GM23248 (cell line): ENCODE data around the gene STRA6.

Source experiments
- EZH2 ChIP-seq: fragments of 200-600 bp; sonication (generic); IDR thresholded peaks from 2 replicates; pipeline ENCODE4 v1.6.1; 2018; ENCODE audit warnings: antibody characterized with exemption, mild to moderate bottlenecking; ENCODE audit not compliant: insufficient read depth, poor library complexity, severe bottlenecking
- EZH2phosphoT487 ChIP-seq: fragments of 200-600 bp; sonication (generic); IDR thresholded peaks from 2 replicates; pipeline ENCODE4 v1.6.1; 2018; ENCODE audit warnings: antibody characterized with exemption, moderate library complexity, mild to moderate bottlenecking, low read depth; ENCODE audit not compliant: insufficient read depth

- no peak for TF ChIP-seq EZH2
- TF ChIP-seq EZH2phosphoT487: no peak
These were observed 5.2 kb downstream of the STRA6 start for GRCh38 chr15:74197176-74197965.
